CD4-positive, alpha-beta T cell (primary cell): ENCODE measurements around the gene AEBP1. TPM values are rescaled to one million over a fixed set of nuclear protein-coding genes. Genes with fewer than 3 reads are reported as not detected.

Experiments used
- ATAC-seq: fragments of 200-7000 bp; cut with Tn5 transposase; one replicate; pipeline ENCODE4 v1.10.0; 2022; ENCODE audit warnings: mild to moderate bottlenecking; ENCODE audit not compliant: poor library complexity
- CTCF ChIA-PET: fragments of 350-600 bp; sonication (Branson Sonifier 250); formaldehyde crosslinking; loops from one replicate; lab custom pipeline; 2021; ENCODE audit warnings: antibody characterized with exemption, inconsistent platforms; lab: Charles Lee
- POLR2A ChIA-PET: fragments of 350-600 bp; sonication (Branson Sonifier 250); formaldehyde crosslinking; loops from one replicate; lab custom pipeline; 2021; ENCODE audit warnings: antibody characterized with exemption, inconsistent platforms; lab: Charles Lee
- DNase-seq, 14 experiments: peaks; one replicate each; pipeline ENCODE4 v3.0.0-alpha.2; 2013 to 2020; ENCODE audit warnings: mixed read lengths in 2 of 14
- H3K27ac ChIP-seq, 2 donors: one replicate each; pipeline versions ENCODE4 v1.5.1 to v1.7.0; 2013; ENCODE audit warnings: low read length in 2 of 2, low read depth in 1 of 2, mild to moderate bottlenecking in 1 of 2
- H3K27me3 ChIP-seq, 2 experiments: 1 replicate in 1 of 2; 2 replicates in 1 of 2; pipeline versions ENCODE4 v1.6.1 to v1.7.0; 2013; ENCODE audit warnings: low read length in 2 of 2, control low read depth in 1 of 2, mild to moderate bottlenecking in 1 of 2, moderate library complexity in 1 of 2; ENCODE audit not compliant: insufficient read depth in 2 of 2, control insufficient read depth in 1 of 2
- H3K36me3 ChIP-seq: one replicate; pipeline ENCODE4 v1.6.1; 2013; ENCODE audit warnings: low read length, control low read depth; ENCODE audit not compliant: insufficient read depth
- H3K4me1 ChIP-seq: one replicate; pipeline ENCODE4 v1.6.1; 2013; ENCODE audit warnings: low read length, control low read depth; ENCODE audit not compliant: insufficient read depth
- H3K4me3 ChIP-seq: one replicate; pipeline ENCODE4 v1.5.1; 2013; ENCODE audit warnings: mild to moderate bottlenecking, low read length, moderate library complexity
- H3K9me3 ChIP-seq, 2 experiments: 1 replicate in 1 of 2; 2 replicates in 1 of 2; pipeline versions ENCODE4 v1.6.1 to v1.7.0; 2013; ENCODE audit warnings: low read length in 2 of 2, mild to moderate bottlenecking in 2 of 2, control low read depth in 1 of 2, moderate library complexity in 1 of 2; ENCODE audit not compliant: control insufficient read depth in 1 of 2, insufficient read depth in 1 of 2
- H3K27ac Mint-ChIP-seq: one replicate; pipeline ENCODE4 v1.8.0; 2020; ENCODE audit warnings: mixed read lengths
- H3K27me3 Mint-ChIP-seq: one replicate; pipeline ENCODE4 v1.8.0; 2021; ENCODE audit warnings: mixed read lengths
- H3K36me3 Mint-ChIP-seq: one replicate; pipeline ENCODE4 v1.8.0; 2021; ENCODE audit warnings: low read depth, mixed read lengths
- H3K4me1 Mint-ChIP-seq: one replicate; pipeline ENCODE4 v1.8.0; 2021; ENCODE audit warnings: low read depth, mixed read lengths
- H3K4me3 Mint-ChIP-seq: one replicate; pipeline ENCODE4 v1.8.0; 2020; ENCODE audit warnings: mild to moderate bottlenecking, mixed read lengths
- H3K9me3 Mint-ChIP-seq: one replicate; pipeline ENCODE4 v1.8.0; 2020; ENCODE audit warnings: mixed read lengths
- CTCF ChIP-seq: fragments of 200-600 bp; IDR thresholded peaks from one replicate; pipeline ENCODE4 v1.8.0; 2022; ENCODE audit warnings: antibody characterized with exemption, mild to moderate bottlenecking
- intact Hi-C, 2 experiments: fragments of 100-400 bp; cut with DNase I in 1 of 2; cut with micrococcal nuclease in 1 of 2; formaldehyde crosslinking; loops; one replicate each; pipeline versions ENCODE4 v1.15.1 to v1.9.0; 2023 to 2025; cut with DNase I, micrococcal nuclease
- total RNA-seq, 174 experiments: library from RNA in 2 of 174; stranded (reverse) in 2 of 174; gene quantifications; one replicate each; pipeline ENCODE4 v1.2.3 and lab custom pipeline; 2021 to 2026

AEBP1 gene
- total RNA-seq, 2 experiments from 2014 or later: 20.3 to 21.3 TPM

- Mint-ChIP-seq H3K9me3 (no peaks in the 10 kb centered on the region), H3K36me3 (no peaks in the 10 kb centered on the region), H3K27ac (no peak overlapping the region), H3K4me3 (no peak overlapping the region), H3K4me1 (no peaks in the 10 kb centered on the region), H3K27me3 (no peaks in the 10 kb centered on the region)
- DNase-seq (no peak), ATAC-seq (no peak)
- no peak overlapping the region for H3K4me3 ChIP-seq
- H3K36me3 ChIP-seq: no peaks in the 10 kb centered on the region
- no peaks in the 10 kb centered on the region for H3K9me3 ChIP-seq
- no peak overlapping the region for H3K27ac ChIP-seq
- POLR2A ChIA-PET: interaction anchor here (1.2 kb wide), 1 partner anchor 9 kb away, joined by 3 read pairs; the partner anchor contains the start of gene POLD2
- intact Hi-C loops: no loop called here
- no peaks in the 10 kb centered on the region for H3K4me1 ChIP-seq
- TF ChIP-seq CTCF: no peak
- CTCF ChIA-PET: no interaction called here
- no peaks in the 10 kb centered on the region for H3K27me3 ChIP-seq
These were observed 27.9 kb downstream of the AEBP1 start for GRCh38 chr7:44132039-44132438.

- CTCF ChIA-PET: no interaction called here
- intact Hi-C loops: no loop called here
- no peak for DNase-seq
- H3K4me1 Mint-ChIP-seq: no peaks in the 10 kb centered on the region
- Histone ChIP-seq H3K27me3 (no peaks in the 10 kb centered on the region), H3K9me3 (no peaks in the 10 kb centered on the region), H3K4me3 (no peak overlapping the region), H3K27ac (no peak overlapping the region), H3K36me3 (no peaks in the 10 kb centered on the region), H3K4me1 (no peaks in the 10 kb centered on the region)
- POLR2A ChIA-PET: no interaction called here
- no peaks in the 10 kb centered on the region for H3K9me3 Mint-ChIP-seq
- H3K27me3 Mint-ChIP-seq: no peaks in the 10 kb centered on the region
- H3K4me3 Mint-ChIP-seq: no peak overlapping the region
- H3K36me3 Mint-ChIP-seq: no peaks in the 10 kb centered on the region
- H3K27ac Mint-ChIP-seq: no peak overlapping the region
- no peak for TF ChIP-seq CTCF
- ATAC-seq: no peak
These were observed 29.1 kb downstream of the AEBP1 start for GRCh38 chr7:44133295-44133694.

GRCh38 chr7:44134943-44135628 is 30.9 kb downstream of the AEBP1 start:
- Histone ChIP-seq H3K9me3 (no peaks in the 10 kb centered on the region), H3K4me1 (no peaks in the 10 kb centered on the region), H3K27me3 (no peaks in the 10 kb centered on the region), H3K4me3 (no peak overlapping the region), H3K27ac (no peak overlapping the region), H3K36me3 (no peaks in the 10 kb centered on the region)
- ChIA-PET POLR2A (no interaction called here), CTCF (no interaction called here)
- Mint-ChIP-seq H3K27me3 (no peaks in the 10 kb centered on the region), H3K27ac (no peak overlapping the region), H3K4me1 (no peaks in the 10 kb centered on the region), H3K4me3 (no peak overlapping the region), H3K36me3 (no peaks in the 10 kb centered on the region), H3K9me3 (no peaks in the 10 kb centered on the region)
- no peak for ATAC-seq
- TF ChIP-seq CTCF: no peak
- no peak for DNase-seq
- intact Hi-C loops: no loop called here
